ENCODE results near the gene IL21. TPM values are rescaled to one million over a fixed set of nuclear protein-coding genes. Genes with fewer than 3 reads are reported as not detected.
"Not testable (repeated sequence)": the region's sequence is repeated elsewhere in the genome, so short reads cannot be mapped to it uniquely, and the experiment has no call there.

IL21 gene
- total RNA-seq = not detected in 2 replicates

- DNase-seq (ENCODE audit: extremely low read depth, low read depth, low spot score) = no peak
Measured at GRCh38 chr4:122621016-122621507, at the start of gene IL21. Gene IL21, minus strand, starts transcription at chr4:122621066. Its CDS starts 55 bp downstream, at chr4:122621011.

DNA sequence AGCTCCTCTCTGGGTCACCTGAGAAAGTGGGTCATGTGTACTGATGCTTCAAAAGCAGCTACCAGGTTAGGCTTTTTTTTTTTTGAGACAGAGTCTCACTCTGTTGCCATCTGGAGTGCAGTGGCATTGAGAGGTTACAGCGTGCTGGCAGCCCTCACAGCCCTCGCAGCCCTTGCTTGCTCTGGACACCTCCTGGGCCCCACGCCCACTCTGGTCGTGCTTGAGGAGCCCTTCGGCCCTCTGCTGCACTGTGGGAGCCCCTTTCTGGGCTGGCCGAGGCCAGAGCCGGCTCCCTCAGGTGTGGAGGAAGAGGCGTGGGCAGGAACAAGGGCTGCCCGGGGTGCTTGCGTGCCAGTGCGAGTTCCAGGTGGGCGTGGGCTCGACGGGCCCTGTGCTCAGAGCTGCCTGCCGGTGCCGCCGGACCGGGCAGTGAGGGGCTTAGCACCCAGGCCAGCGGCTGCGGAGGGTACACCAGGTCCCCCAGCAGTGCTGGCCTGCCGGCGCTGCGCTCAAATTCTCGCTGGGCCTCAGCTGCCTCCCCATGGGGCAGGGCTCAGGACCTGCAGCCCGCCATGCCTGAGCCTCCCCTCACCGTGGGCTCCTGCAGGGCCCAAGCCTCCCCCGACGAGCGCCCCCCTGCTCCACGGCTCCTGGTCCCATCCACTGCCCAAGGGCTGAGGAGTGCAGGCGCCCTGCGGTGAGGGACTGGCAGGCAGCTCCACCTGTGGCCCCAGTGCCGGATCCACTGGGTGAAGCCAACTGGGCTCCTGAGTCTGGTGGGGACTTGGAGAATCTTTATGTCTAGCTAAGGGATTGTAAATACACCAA lies 49.3 kb upstream of the IL21 start:
- DNase-seq (ENCODE audit: extremely low read depth, low read depth, low spot score) = no peak

GRCh38 chr4:122668241-122668640 lies 47.4 kb upstream of the IL21 start:
- DNase-seq (ENCODE audit: extremely low read depth, low read depth, low spot score) = no peak

- peak; percentile 68 for DNase-seq (ENCODE audit: extremely low read depth, low read depth, low spot score)
Measured at GRCh38 chr4:122666527-122667245, 45.8 kb upstream of the IL21 start.

GRCh38 chr4:122665161-122665929 lies 44.5 kb upstream of the IL21 start:
- no peak for DNase-seq (ENCODE audit: extremely low read depth, low read depth, low spot score)

- DNase-seq (ENCODE audit: extremely low read depth, low read depth, low spot score) = no peak
Measured at GRCh38 chr4:122663814-122664610, 43.1 kb upstream of the IL21 start.

- no peak for DNase-seq (ENCODE audit: extremely low read depth, low read depth, low spot score)
Measured at GRCh38 chr4:122663291-122663690, 42.4 kb upstream of the IL21 start.

DNA sequence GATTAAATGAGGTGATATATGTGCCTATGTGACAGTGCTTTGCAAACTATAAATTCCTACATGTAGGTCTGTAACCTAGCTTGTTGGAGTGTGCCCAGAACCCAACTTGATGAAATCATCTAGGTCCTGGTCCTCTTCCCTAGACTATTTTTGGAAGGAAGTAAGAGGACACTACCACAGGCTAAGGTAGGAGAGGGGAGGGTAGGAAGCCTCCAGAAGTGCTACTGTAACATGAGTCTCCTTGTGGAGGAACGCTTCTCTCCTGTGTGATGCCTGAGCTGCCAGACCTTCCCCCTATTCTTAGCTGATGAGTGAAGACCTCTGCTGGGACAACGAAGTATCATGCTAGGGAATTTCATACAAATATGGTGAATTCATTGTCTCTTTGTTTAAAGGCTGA lies 41.8 kb upstream of the IL21 start:
- DNase-seq (ENCODE audit: extremely low read depth, low read depth, low spot score) = no peak

DNA sequence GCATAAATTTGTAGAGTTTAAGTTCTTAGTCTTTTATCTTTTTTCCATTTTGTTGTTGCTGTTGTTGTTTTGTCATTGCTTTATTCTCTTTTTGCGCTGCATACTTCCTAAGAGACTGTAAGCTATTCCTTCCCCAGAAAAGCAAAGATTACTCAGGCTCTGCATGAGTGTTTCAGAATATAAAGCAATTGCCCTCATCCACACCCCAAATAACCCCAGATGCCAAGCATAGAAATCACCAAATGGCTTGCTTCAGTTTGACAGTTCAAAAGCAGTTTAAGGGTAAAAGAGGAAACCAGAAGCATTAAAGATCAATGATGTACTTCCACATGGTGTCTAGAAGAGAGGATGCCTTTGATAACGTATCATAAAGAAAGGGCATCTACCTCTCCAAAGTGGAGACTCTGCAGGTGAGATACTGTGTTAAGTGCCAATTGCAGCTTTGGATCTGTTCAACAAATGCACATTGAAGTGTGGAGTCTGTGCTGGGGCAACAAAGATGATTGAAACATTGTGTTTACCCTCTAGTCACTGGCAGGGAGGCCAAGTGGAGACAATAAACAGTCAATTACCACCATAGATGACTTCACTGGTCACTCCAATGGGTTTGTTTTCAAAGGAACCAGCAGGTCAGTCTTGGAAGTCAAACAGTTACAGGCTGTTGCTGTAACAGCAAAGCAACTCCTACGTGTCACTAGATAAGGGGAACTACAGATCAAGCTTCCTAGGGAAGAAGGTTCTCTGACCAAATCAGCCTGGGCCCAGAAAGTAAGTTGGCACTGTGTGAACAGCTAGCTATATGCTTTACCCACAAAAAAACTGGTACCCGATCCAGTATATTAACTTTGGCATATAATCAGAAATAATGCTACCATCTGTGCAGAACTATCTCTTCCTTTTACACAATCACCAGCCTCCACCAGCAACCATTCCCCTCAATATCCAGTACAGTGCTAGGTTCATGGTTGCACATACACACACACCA lies 40.6 kb upstream of the IL21 start:
- DNase-seq (ENCODE audit: extremely low read depth, low read depth, low spot score) = no peak

- no peak for DNase-seq (ENCODE audit: extremely low read depth, low read depth, low spot score)
Measured at GRCh38 chr4:122658818-122659295, 38.0 kb upstream of the IL21 start.

DNA sequence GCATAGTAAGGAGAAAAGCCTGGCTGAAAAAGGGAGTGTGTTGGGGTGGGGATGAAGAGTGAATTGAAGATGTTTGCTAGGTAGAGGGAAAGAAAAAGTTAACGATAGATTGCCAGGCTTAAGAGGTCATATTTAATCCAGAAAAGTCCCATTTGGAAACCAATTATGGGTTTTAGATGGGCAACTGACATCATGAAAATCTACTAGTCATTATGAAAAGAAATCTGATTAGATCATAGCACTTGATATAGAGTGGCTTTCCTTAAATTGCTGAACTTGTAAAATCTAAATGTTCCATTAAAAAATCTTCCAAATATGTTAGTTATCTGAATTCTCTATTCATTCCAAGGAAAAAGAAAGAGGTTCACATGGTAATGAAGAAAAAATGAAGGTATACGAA lies 37.5 kb upstream of the IL21 start:
- no peak for DNase-seq (ENCODE audit: extremely low read depth, low read depth, low spot score)

GRCh38 chr4:122657553-122657952 lies 36.7 kb upstream of the IL21 start:
- DNase-seq (ENCODE audit: extremely low read depth, low read depth, low spot score) = no peak

DNA sequence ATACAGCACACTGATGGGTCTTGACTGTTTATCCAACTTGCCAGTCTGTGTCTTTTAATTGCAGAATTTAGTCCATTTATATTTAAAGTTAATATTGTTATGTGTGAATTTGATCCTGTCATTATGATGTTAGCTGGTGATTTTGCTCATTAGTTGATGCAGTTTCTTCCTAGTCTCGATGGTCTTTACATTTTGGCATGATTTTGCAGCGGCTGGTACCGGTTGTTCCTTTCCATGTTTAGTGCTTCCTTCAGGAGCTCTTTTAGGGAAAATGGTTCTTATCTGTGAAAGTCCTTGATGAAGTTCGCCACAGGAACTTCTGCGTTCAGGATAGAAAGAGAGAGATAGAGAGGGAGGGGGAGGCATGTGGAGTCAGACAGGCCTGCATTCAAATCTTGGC lies 35.7 kb upstream of the IL21 start:
- DNase-seq (ENCODE audit: extremely low read depth, low read depth, low spot score) = not testable (repeated sequence)

- DNase-seq (ENCODE audit: extremely low read depth, low read depth, low spot score) = no peak
Measured at GRCh38 chr4:122652379-122652778, 31.5 kb upstream of the IL21 start.

DNA sequence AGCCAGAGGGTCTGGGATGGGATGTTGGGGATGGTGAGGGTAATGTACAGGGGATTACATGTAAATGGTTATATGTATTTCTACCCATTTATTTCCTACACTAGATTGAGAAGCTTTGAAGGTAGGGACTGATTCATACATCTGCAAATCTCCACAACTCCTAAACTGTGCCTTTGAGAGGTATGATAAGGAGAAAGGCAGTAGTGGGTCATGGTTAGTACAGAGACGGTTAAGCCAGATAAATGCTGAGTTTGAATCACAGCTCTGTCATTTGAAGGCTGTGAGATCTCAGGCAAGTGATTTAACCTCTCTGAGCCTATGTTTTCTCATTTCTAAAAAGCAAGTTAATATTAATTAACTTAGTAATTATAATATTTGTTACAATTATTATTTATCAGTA lies 29.3 kb upstream of the IL21 start:
- DNase-seq (ENCODE audit: extremely low read depth, low read depth, low spot score) = no peak

GRCh38 chr4:122647656-122648055 lies 26.8 kb upstream of the IL21 start:
- no peak for DNase-seq (ENCODE audit: extremely low read depth, low read depth, low spot score)

- DNase-seq (ENCODE audit: extremely low read depth, low read depth, low spot score) = no peak
Measured at GRCh38 chr4:122643257-122643656, 22.4 kb upstream of the IL21 start.

DNA sequence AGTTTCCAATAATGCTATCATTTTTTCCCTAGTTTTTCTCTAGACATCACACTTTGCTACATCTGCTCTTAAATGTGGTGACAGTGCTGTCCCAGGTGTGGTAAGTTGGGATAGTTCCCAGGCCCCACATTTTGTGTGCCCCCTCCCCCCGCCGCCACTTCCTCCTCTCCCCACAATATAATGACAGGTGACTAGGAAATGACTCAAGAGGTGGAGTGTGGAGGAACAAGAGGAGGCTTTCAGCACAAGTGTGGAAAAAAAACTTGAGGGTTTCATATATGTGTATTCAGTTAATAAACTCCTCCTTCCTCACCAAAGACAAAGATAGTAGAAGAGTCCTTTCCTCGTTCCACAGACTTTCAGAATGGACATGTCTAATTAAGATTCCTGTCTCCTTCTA lies 18.3 kb upstream of the IL21 start:
- no peak for DNase-seq (ENCODE audit: extremely low read depth, low read depth, low spot score)

GRCh38 chr4:122636697-122637096 lies 15.8 kb upstream of the IL21 start:
- no peak for DNase-seq (ENCODE audit: extremely low read depth, low read depth, low spot score)

Measured in glomerular endothelial cell (primary cell).